Gastroesophageal sphincter (tissue), 3 donors: ENCODE data around the gene MYOG.

Experiments used
- EP300 ChIP-seq: sonication (generic); formaldehyde crosslinking; IDR thresholded peaks from one replicate; pipeline ENCODE4 v1.6.1; 2017; ENCODE audit warnings: antibody characterized with exemption, mild to moderate bottlenecking
- POLR2A ChIP-seq, 2 donors: fragments of 450-650 bp; IDR thresholded peaks; one replicate each; pipeline ENCODE4 v1.6.1; 2017; ENCODE audit warnings: antibody characterized with exemption in 2 of 2, mild to moderate bottlenecking in 2 of 2, moderate library complexity in 1 of 2
- POLR2AphosphoS5 ChIP-seq: sonication (generic); formaldehyde crosslinking; IDR thresholded peaks from one replicate; pipeline ENCODE4 v1.6.1; 2017; ENCODE audit warnings: antibody characterized with exemption
- TF ChIP-seq, protein P1 (sequence below), 4 experiments: fragments of 200-600 bp in 2 of 4; fragments of 450-650 bp in 2 of 4; sonication (generic) in 1 of 4; IDR thresholded peaks; one replicate each; pipeline ENCODE4 v1.5.1; 2017 to 2019; ENCODE audit warnings: antibody characterized with exemption in 4 of 4, mild to moderate bottlenecking in 2 of 4, moderate library complexity in 2 of 4

DNA sequence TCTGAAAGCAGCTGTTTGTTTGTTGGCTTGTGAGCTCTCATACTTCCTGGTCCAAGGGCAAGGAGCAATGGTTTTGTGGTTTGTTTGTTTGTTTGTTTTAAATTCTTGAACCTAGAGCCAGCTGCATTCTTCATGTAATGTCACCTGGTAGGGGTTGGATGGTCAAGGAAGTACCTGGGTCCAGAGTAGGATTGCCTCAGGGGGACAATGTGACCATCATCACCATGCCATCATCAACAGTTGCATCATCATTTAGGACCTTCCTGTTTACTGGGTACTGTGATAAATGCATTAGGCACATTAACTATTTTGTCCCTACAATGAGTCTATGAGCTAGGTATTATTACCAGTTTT lies 14.7 kb upstream of the MYOG start:
- TF ChIP-seq, protein P1, sequence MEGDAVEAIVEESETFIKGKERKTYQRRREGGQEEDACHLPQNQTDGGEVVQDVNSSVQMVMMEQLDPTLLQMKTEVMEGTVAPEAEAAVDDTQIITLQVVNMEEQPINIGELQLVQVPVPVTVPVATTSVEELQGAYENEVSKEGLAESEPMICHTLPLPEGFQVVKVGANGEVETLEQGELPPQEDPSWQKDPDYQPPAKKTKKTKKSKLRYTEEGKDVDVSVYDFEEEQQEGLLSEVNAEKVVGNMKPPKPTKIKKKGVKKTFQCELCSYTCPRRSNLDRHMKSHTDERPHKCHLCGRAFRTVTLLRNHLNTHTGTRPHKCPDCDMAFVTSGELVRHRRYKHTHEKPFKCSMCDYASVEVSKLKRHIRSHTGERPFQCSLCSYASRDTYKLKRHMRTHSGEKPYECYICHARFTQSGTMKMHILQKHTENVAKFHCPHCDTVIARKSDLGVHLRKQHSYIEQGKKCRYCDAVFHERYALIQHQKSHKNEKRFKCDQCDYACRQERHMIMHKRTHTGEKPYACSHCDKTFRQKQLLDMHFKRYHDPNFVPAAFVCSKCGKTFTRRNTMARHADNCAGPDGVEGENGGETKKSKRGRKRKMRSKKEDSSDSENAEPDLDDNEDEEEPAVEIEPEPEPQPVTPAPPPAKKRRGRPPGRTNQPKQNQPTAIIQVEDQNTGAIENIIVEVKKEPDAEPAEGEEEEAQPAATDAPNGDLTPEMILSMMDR (IDR thresholded peaks at IDR 0.05): no peak
- no peak for TF ChIP-seq POLR2A (IDR thresholded peaks at IDR 0.05)
- no peak for TF ChIP-seq POLR2AphosphoS5
- no peak for TF ChIP-seq EP300
